ENCODE results near the gene TMEM221. TPM values are rescaled to one million over a fixed set of nuclear protein-coding genes. Genes with fewer than 3 reads are reported as not detected.

TMEM221 gene
- total RNA-seq, 1 donor from 2014 or later: 0.49 TPM

GRCh38 chr19:17473041-17473440, 24.6 kb upstream of the TMEM221 start:
- Histone ChIP-seq H3K27ac (no peak overlapping the region), H3K4me1 (peaks cover 38% of the 10 kb centered on the region)
- intact Hi-C loops (cut with DNase I): no loop called here

GRCh38 chr19:17471410-17472125, 23.1 kb upstream of the TMEM221 start:
- Histone ChIP-seq H3K4me1 (peaks cover 39% of the 10 kb centered on the region), H3K27ac (peak overlapping the region; percentile 93), H3K9me3 (no peaks in the 10 kb centered on the region), H3K27me3 (no peaks in the 10 kb centered on the region), H3K36me3 (no peaks in the 10 kb centered on the region), H3K4me3 (peak overlapping the region; percentile 82 to 94)
- intact Hi-C loops (cut with DNase I): no loop called here
- TF ChIP-seq POLR2A (IDR thresholded peaks at IDR 0.05): no peak
- no peak for TF ChIP-seq CTCF (IDR thresholded peaks at IDR 0.05)
- TF ChIP-seq POLR2AphosphoS5 (IDR thresholded peaks at IDR 0.05; ENCODE audit: insufficient read depth in 1 of 2, low read depth in 1 of 2): no peak
- no peak for DNase-seq (ENCODE audit: extremely low spot score in 2 of 2)

More at GRCh38 chr19:17473041-17473440, 24.6 kb upstream of the TMEM221 start:
- TF ChIP-seq CTCF (IDR thresholded peaks at IDR 0.05): no peak
- no peak for TF ChIP-seq POLR2A (IDR thresholded peaks at IDR 0.05)
- TF ChIP-seq POLR2AphosphoS5 (IDR thresholded peaks at IDR 0.05; ENCODE audit: insufficient read depth in 1 of 2, low read depth in 1 of 2): no peak
- DNase-seq (ENCODE audit: extremely low spot score in 2 of 2): no peak
- no peaks in the 10 kb centered on the region for H3K9me3 ChIP-seq
- H3K36me3 ChIP-seq: no peaks in the 10 kb centered on the region
- H3K4me3 ChIP-seq: no peak overlapping the region
- H3K27me3 ChIP-seq: no peaks in the 10 kb centered on the region

- no peaks in the 10 kb centered on the region for H3K27me3 ChIP-seq
- peak within 1 kb of the TSS; percentile 82 to 94 for H3K4me3 ChIP-seq
- no peaks in the 10 kb centered on the region for H3K36me3 ChIP-seq
- peak in 1 of 2 donors; percentile 33 for TF ChIP-seq POLR2A (IDR thresholded peaks at IDR 0.05)
- peak; percentile 51 to 62 for TF ChIP-seq POLR2AphosphoS5 (IDR thresholded peaks at IDR 0.05; ENCODE audit: insufficient read depth in 1 of 2, low read depth in 1 of 2)
- TF ChIP-seq CTCF (IDR thresholded peaks at IDR 0.05): no peak
- H3K4me1 ChIP-seq: peaks cover 30% of the 10 kb centered on the region
- H3K27ac ChIP-seq: peak within 1 kb of the TSS; percentile 93
- H3K9me3 ChIP-seq: no peaks in the 10 kb centered on the region
- intact Hi-C loops (cut with DNase I): no loop called here
- peak in 1 of 2 donors; percentile 92 for DNase-seq (ENCODE audit: extremely low spot score in 2 of 2)
Observed at GRCh38 chr19:17470068-17470841, 21.8 kb upstream of the TMEM221 start, which contains the start of gene SLC27A1. TSS of gene SLC27A1 (plus strand) at chr19:17470524. CDS start at chr19:17470541, 17 bp downstream.

- no peaks in the 10 kb centered on the region for H3K9me3 ChIP-seq
- peak overlapping the region; percentile 93 for H3K27ac ChIP-seq
- no peaks in the 10 kb centered on the region for H3K36me3 ChIP-seq
- H3K27me3 ChIP-seq: no peaks in the 10 kb centered on the region
- intact Hi-C loops (cut with DNase I): no loop called here
- peaks cover 26% of the 10 kb centered on the region for H3K4me1 ChIP-seq
- peak in 1 of 2 donors; percentile 99 for DNase-seq (ENCODE audit: extremely low spot score in 2 of 2)
- H3K4me3 ChIP-seq: peak overlapping the region; percentile 82 to 94
- TF ChIP-seq CTCF (IDR thresholded peaks at IDR 0.05): no peak
- peak; percentile 55 to 70 for TF ChIP-seq POLR2AphosphoS5 (IDR thresholded peaks at IDR 0.05; ENCODE audit: insufficient read depth in 1 of 2, low read depth in 1 of 2)
- TF ChIP-seq POLR2A (IDR thresholded peaks at IDR 0.05): no peak
Observed at GRCh38 chr19:17469481-17470067, 21.1 kb upstream of the TMEM221 start.
